D721Med (cell line): ENCODE measurements around the gene TMEM263.

Source experiments
- DNase-seq: peaks from one replicate; pipeline ENCODE4 v3.0.0; 2011; ENCODE audit warnings: low spot score; ENCODE audit not compliant: insufficient read length
- FAIRE-seq: peaks from 2 replicates; lab custom pipeline; 2011; peaks lifted over from hg19 to GRCh38; lab: Jason Lieb, UNC
- CTCF ChIP-seq: IDR thresholded peaks from 2 replicates; pipeline ENCODE4 v1.5.1; 2012; ENCODE audit warnings: mild to moderate bottlenecking, control low read depth; ENCODE audit not compliant: insufficient read depth; ENCODE audit errors: missing control alignments

TMEM263 gene

GRCh38 chr12:106924268-106924861, 31.3 kb upstream of the TMEM263 start:
- DNase-seq = no peak
- no peak for FAIRE-seq
- no peak for TF ChIP-seq CTCF

- DNase-seq = no peak
- no peak for FAIRE-seq
- no peak for TF ChIP-seq CTCF
Observed at GRCh38 chr12:106926657-106927056, 29.1 kb upstream of the TMEM263 start.

GRCh38 chr12:106934277-106934676, 21.4 kb upstream of the TMEM263 start:
- no peak for TF ChIP-seq CTCF
- no peak for FAIRE-seq

GRCh38 chr12:106941481-106942156, 14.1 kb upstream of the TMEM263 start:
- DNase-seq (no peak), FAIRE-seq (no peak)
- no peak for TF ChIP-seq CTCF

More at GRCh38 chr12:106934277-106934676, 21.4 kb upstream of the TMEM263 start:
- DNase-seq = no peak

GRCh38 chr12:106942775-106943174, 12.9 kb upstream of the TMEM263 start:
- no peak for TF ChIP-seq CTCF
- no peak for DNase-seq
- FAIRE-seq = no peak

- FAIRE-seq (no peak), DNase-seq (no peak)
- no peak for TF ChIP-seq CTCF
Observed at GRCh38 chr12:106945261-106945851, 10.4 kb upstream of the TMEM263 start.

GRCh38 chr12:106947461-106947860, 8.2 kb upstream of the TMEM263 start:
- no peak for FAIRE-seq
- no peak for DNase-seq
- TF ChIP-seq CTCF = no peak
